ENCODE data around the gene KREMEN1.

KREMEN1 gene

GRCh38 chr22:29152045-29152953 lies 79.5 kb downstream of the KREMEN1 start:
- DNase-seq (ENCODE audit: low spot score) = no peak

- DNase-seq (ENCODE audit: low spot score) = no peak
These were observed 80.3 kb downstream of the KREMEN1 start for GRCh38 chr22:29152954-29153719.

DNA sequence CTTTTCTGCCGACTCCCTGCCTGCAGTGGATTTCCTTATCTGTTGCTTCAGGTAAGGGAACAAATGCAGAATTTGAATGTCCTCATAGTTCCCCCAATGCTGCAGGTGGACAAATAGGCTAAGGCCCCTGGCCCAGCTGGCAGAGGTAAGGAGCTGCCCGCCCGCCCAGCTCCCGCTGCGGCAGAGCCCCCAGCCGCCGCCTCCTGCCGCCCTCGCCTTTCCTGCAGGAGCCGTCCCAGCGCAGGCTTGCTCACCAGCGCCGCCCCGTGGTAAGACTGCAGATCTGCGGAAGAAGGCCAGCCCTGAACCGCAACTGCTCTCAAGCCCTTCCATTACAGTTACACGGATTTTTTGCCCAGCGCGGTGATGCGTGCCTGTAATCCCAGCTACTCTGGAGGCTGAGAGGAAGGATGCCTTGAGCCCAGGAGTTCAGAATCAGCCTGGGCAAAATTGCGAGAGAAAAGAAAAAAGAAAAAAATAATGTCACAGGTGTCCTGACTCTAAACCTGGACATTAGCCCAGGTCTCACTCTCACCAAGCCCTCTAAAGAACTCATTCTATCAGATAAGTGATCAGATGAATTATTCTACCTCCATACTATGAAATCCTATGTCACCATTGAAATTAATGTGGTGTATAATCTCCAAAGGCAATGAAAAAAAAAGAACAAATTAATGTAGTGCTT lies 81.7 kb downstream of the KREMEN1 start:
- peak; percentile 50 for DNase-seq (ENCODE audit: low spot score)

GRCh38 chr22:29155966-29156365 lies 83.1 kb downstream of the KREMEN1 start:
- no peak for DNase-seq (ENCODE audit: low spot score)

GRCh38 chr22:29156507-29156906 lies 83.7 kb downstream of the KREMEN1 start:
- DNase-seq (ENCODE audit: low spot score) = no peak

GRCh38 chr22:29157759-29158535 lies 85.1 kb downstream of the KREMEN1 start:
- DNase-seq (ENCODE audit: low spot score) = no peak

- DNase-seq (ENCODE audit: low spot score) = no peak
These were observed 85.7 kb downstream of the KREMEN1 start for GRCh38 chr22:29158546-29158945.

GRCh38 chr22:29163808-29164207 lies 91.0 kb downstream of the KREMEN1 start:
- no peak for DNase-seq (ENCODE audit: low spot score)

- no peak for DNase-seq (ENCODE audit: low spot score)
These were observed 92.7 kb downstream of the KREMEN1 start for GRCh38 chr22:29165321-29166060.

- no peak for DNase-seq (ENCODE audit: low spot score)
These were observed 93.3 kb downstream of the KREMEN1 start for GRCh38 chr22:29166180-29166579.

GRCh38 chr22:29167032-29167911 lies 94.4 kb downstream of the KREMEN1 start:
- peak; percentile 17 for DNase-seq (ENCODE audit: low spot score)

DNA sequence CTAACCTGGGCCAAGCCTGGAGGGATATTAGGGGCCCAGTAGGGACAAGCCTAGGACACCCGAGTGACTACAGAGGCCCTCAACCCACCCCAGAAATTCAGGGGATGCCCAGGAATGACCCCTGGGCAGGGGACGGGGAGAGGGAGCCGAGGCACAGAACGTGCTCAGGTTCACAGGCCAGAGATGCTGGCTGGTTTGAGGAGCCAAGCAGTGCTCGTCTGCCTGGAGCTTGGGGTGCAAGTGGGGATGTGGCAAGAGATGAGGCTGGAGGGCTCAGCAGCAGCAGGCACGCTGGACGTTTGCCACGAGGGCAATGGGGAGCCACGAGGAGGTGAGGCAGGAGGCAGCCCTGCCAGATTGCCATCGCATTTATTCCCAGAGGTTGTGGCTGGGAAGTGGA lies 98.9 kb downstream of the KREMEN1 start:
- DNase-seq (ENCODE audit: low spot score) = no peak

DNA sequence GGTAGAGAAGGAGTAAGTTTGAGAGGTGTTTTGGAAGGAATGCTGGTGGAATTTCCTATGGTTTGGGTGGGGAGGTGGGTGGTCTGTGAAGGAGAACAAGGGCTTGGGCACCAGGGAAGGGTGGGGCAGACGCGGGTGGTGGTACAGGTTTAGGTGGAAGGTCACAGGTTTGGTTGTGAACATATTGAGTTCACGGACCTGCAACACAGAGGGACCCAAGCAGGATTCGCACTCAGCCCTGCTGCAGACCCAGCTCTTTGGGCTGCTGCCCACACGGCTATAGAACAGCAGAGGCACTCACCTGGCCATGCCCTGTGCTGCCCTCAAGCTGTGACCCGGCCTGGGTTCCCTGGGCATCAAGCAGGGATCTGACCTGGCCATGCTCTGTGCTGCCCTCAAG lies 99.4 kb downstream of the KREMEN1 start:
- no peak for DNase-seq (ENCODE audit: low spot score)

- DNase-seq (ENCODE audit: low spot score) = no peak
These were observed 102.5 kb downstream of the KREMEN1 start for GRCh38 chr22:29175312-29175835.

- DNase-seq (ENCODE audit: low spot score) = no peak
These were observed 111.4 kb downstream of the KREMEN1 start for GRCh38 chr22:29183971-29184848.

GRCh38 chr22:29184849-29185490 lies 112.1 kb downstream of the KREMEN1 start:
- DNase-seq (ENCODE audit: low spot score) = no peak

GRCh38 chr22:29186302-29186701 lies 113.5 kb downstream of the KREMEN1 start:
- no peak for DNase-seq (ENCODE audit: low spot score)

- DNase-seq (ENCODE audit: low spot score) = no peak
These were observed 115.0 kb downstream of the KREMEN1 start for GRCh38 chr22:29187831-29188230.
